HepG2 (cell line): ENCODE measurements around the gene C6orf62. TPM values are rescaled to one million over a fixed set of nuclear protein-coding genes. Genes with fewer than 3 reads are reported as not detected.

ENCODE experiments used
- CBX5 ChIP-seq: sonication (generic); formaldehyde crosslinking; IDR thresholded peaks from 2 replicates; pipeline ENCODE4 v1.4.0; 2020; ENCODE audit warnings: missing genetic modification reagents, borderline replicate concordance
- CHD2 ChIP-seq: IDR thresholded peaks from 2 replicates; pipeline ENCODE4 v1.6.1; 2011; ENCODE audit warnings: low read depth, low read length, improper control_type of control experiment
- DNMT3B ChIP-seq: conservative IDR thresholded peaks from 2 replicates; pipeline ENCODE4 v1.6.1; 2016; ENCODE audit warnings: missing biosample characterization, control low read depth
- DR1 ChIP-seq: sonication (generic); formaldehyde crosslinking; IDR thresholded peaks from 2 replicates; pipeline ENCODE4 v1.8.0; 2021; ENCODE audit warnings: mild to moderate bottlenecking, missing genetic modification reagents, inconsistent platforms
- ESRRA ChIP-seq: sonication (generic); formaldehyde crosslinking; IDR thresholded peaks from 2 replicates; pipeline ENCODE4 v1.5.1; 2020; ENCODE audit warnings: mild to moderate bottlenecking, low read depth, missing genetic modification reagents
- JUND ChIP-seq: sonication (generic); formaldehyde crosslinking; IDR thresholded peaks from 2 replicates; pipeline ENCODE4 v1.8.0; 2022; ENCODE audit warnings: mild to moderate bottlenecking, missing genetic modification reagents
- MAF1 ChIP-seq: sonication (generic); formaldehyde crosslinking; IDR thresholded peaks from 2 replicates; pipeline ENCODE4 v1.5.0; 2020; ENCODE audit warnings: missing genetic modification reagents, borderline replicate concordance
- MATR3 ChIP-seq: sonication (generic); formaldehyde crosslinking; IDR thresholded peaks from 2 replicates; pipeline ENCODE4 v1.4.0; 2020; ENCODE audit warnings: missing genetic modification reagents
- NCOA1 ChIP-seq: sonication (generic); formaldehyde crosslinking; IDR thresholded peaks from 2 replicates; pipeline ENCODE4 v1.9.0; 2021; ENCODE audit warnings: missing genetic modification reagents
- PHF8 ChIP-seq: sonication (generic); formaldehyde crosslinking; IDR thresholded peaks from 2 replicates; pipeline ENCODE4 v1.5.0; 2020; ENCODE audit warnings: missing genetic modification reagents
- SIX1 ChIP-seq: sonication (generic); formaldehyde crosslinking; IDR thresholded peaks from 2 replicates; pipeline ENCODE4 v1.4.0; 2020; ENCODE audit warnings: missing genetic modification reagents, borderline replicate concordance
- SYNCRIP ChIP-seq: fragments of 200-400 bp; formaldehyde crosslinking; IDR thresholded peaks from 2 replicates; pipeline ENCODE4 v1.6.1; 2018; ENCODE audit warnings: mild to moderate bottlenecking, low read depth, low read length; ENCODE audit not compliant: insufficient read depth
- TCF12 ChIP-seq, 2 experiments: fragments of 450-650 bp in 1 of 2; sonication (generic) in 1 of 2; formaldehyde crosslinking in 1 of 2; IDR thresholded peaks; 2 replicates each; pipeline versions ENCODE4 v1.6.1 to v1.8.0; 2017 to 2022; ENCODE audit warnings: antibody characterized with exemption in 1 of 2, mild to moderate bottlenecking in 1 of 2, missing genetic modification reagents in 1 of 2, moderate library complexity in 1 of 2
- TMF1 ChIP-seq: sonication (generic); formaldehyde crosslinking; IDR thresholded peaks from 2 replicates; pipeline ENCODE4 v1.8.1; 2022; ENCODE audit warnings: low read depth, missing genetic modification reagents
- USF2 ChIP-seq, 2 experiments: sonication (generic) in 1 of 2; formaldehyde crosslinking in 1 of 2; IDR thresholded peaks; 2 replicates each; pipeline versions ENCODE4 v1.5.1 to v1.6.1; 2011 to 2020; ENCODE audit warnings: borderline replicate concordance in 1 of 2, low read depth in 1 of 2, low read length in 1 of 2, mild to moderate bottlenecking in 1 of 2, missing genetic modification reagents in 1 of 2, moderate library complexity in 1 of 2
- ZBTB43 ChIP-seq: sonication (generic); formaldehyde crosslinking; conservative IDR thresholded peaks from 2 replicates; pipeline ENCODE4 v1.4.0; 2020; ENCODE audit warnings: missing genetic modification reagents
- ZNF362 ChIP-seq: sonication (generic); formaldehyde crosslinking; IDR thresholded peaks from 2 replicates; pipeline ENCODE4 v1.4.0; 2020; ENCODE audit warnings: missing genetic modification reagents, mild to moderate bottlenecking, borderline replicate concordance
- ZNF761 ChIP-seq: sonication (generic); formaldehyde crosslinking; conservative IDR thresholded peaks from 2 replicates; pipeline ENCODE4 v1.4.0; 2020; ENCODE audit warnings: mild to moderate bottlenecking, missing genetic modification reagents
- ZNF780A ChIP-seq: sonication (generic); formaldehyde crosslinking; IDR thresholded peaks from 2 replicates; pipeline ENCODE4 v1.8.0; 2022; ENCODE audit warnings: mild to moderate bottlenecking, missing genetic modification reagents, moderate library complexity
- ZNF878 ChIP-seq: sonication (generic); formaldehyde crosslinking; IDR thresholded peaks from 2 replicates; pipeline ENCODE4 v1.8.1; 2023; ENCODE audit warnings: mild to moderate bottlenecking, missing genetic modification reagents, moderate library complexity
- polyA plus RNA-seq, 8 experiments: library from polyadenylated mRNA; depleted of rRNA in 3 of 8; stranded (reverse) in 7 of 8; unstranded in 1 of 8; fragments of >200 nt; fragmentation: Illumina TruSeq in 4 of 8; extraction: Trizol in 4 of 8; gene quantifications; 2 replicates each; pipeline versions ENCODE4 v1.2.1 to v1.2.3, GENCODE V29; 2011 to 2016; ENCODE audit warnings: low read depth in 4 of 8, missing spikeins in 1 of 8, mixed read lengths in 1 of 8; ENCODE audit not compliant: insufficient read depth in 1 of 8
- total RNA-seq, 5 experiments: library from RNA; depleted of rRNA; stranded (reverse); fragments of >200 nt; fragmentation: Illumina TruSeq; extraction: Trizol; gene quantifications; 2 replicates each; pipeline ENCODE4 v1.2.3, GENCODE V29; 2016; ENCODE audit warnings: low read depth in 1 of 5
- TF ChIP-seq, protein P1 (sequence below): sonication (generic); formaldehyde crosslinking; IDR thresholded peaks from 2 replicates; pipeline ENCODE4 v1.8.1; 2023; ENCODE audit warnings: missing genetic modification reagents, inconsistent platforms, borderline replicate concordance

The C6orf62 gene
- total and polyA plus RNA-seq, 2 of the 13 experiments (the other 11 are each of a cell fraction or from before 2014, with no cell fraction given), result 54.8 to 90.4 TPM

DNA sequence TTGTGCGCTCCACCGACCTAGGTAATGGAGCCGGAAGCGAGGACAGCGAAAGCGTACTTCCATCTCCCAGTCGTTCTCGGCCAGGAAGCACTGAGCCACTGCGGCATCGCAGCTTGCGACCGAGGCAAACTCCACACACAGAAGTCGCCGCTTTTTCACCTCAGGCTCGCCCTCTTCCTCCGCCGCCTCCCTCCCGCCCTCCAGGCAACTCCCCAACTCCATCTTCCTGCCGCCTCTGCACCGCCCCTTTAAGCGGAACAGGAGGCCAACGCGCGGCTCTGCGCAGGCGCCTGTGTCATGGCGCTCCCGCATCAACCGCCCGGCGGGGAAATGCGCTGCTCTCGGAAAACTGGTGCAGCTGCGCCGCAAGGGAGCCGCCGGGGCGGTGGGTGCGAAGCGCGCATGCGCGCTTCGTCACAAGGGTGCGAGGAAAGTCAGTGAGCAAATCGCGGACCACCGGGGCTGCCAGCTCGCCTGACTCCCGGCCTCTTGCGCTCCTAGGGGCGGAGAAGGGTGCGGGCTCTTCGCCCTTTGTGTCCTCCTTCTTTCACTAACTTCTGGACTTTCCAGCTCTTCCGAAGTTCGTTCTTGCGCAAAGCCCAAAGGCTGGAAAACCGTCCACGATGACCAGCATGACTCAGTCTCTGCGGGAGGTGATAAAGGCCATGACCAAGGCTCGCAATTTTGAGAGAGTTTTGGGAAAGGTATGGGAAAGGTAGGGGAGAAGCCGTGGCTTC is 52.1 kb downstream of the C6orf62 start, which contains the start of the genes ACOT13 and TDP2 (continued):
- TF ChIP-seq USF2 (IDR thresholded peaks at IDR 0.05; ENCODE audit: low read depth, low read length) (no peak), USF2 (CRISPR knock-in tag; IDR thresholded peaks at IDR 0.05; ENCODE audit: borderline replicate concordance) (no peak; the same call in 1 of the 2 replicates), CHD2 (no peak), CBX5 (CRISPR knock-in tag) (peak; percentile 82), DR1 (CRISPR knock-in tag) (peak; percentile 96), PHF8 (peak; percentile 94), MAF1 (CRISPR knock-in tag) (peak; percentile 78), TCF12 (IDR thresholded peaks at IDR 0.05) (no peak), TCF12 (CRISPR knock-in tag; IDR thresholded peaks at IDR 0.05) (peak; percentile 49; the same call in 1 of the 2 replicates), ZNF362 (no peak), MATR3 (CRISPR knock-in tag) (no peak), ZBTB43 (CRISPR knock-in tag) (peak; percentile 73), ZNF780A (CRISPR knock-in tag) (no peak), TMF1 (no peak; the same call in 1 of the 2 replicates), ZNF761 (CRISPR knock-in tag) (no peak; the same call in 1 of the 2 replicates), SIX1 (CRISPR knock-in tag) (peak; percentile 22; the same call in 1 of the 2 replicates), ESRRA (peak; percentile 87), JUND (CRISPR knock-in tag) (peak; percentile 73; the same call in 1 of the 2 replicates), ZNF878 (no peak), NCOA1 (CRISPR knock-in tag) (0 out of 2 replicates have a peak, but pooled peaks have one; percentile 29), SYNCRIP (no peak), DNMT3B (CRISPR knock-in tag) (peak; percentile 94; the same call in 1 of the 2 replicates)
- TF ChIP-seq, protein P1, sequence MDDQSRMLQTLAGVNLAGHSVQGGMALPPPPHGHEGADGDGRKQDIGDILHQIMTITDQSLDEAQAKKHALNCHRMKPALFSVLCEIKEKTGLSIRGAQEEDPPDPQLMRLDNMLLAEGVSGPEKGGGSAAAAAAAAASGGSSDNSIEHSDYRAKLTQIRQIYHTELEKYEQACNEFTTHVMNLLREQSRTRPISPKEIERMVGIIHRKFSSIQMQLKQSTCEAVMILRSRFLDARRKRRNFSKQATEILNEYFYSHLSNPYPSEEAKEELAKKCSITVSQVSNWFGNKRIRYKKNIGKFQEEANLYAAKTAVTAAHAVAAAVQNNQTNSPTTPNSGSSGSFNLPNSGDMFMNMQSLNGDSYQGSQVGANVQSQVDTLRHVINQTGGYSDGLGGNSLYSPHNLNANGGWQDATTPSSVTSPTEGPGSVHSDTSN (CRISPR knock-in tag), result no peak
